DMS53 (cell line): ENCODE data around the gene TSPAN18.

Source experiments
- DNase-seq: peaks from one replicate; lab custom pipeline; 2025; lab: John Stamatoyannopoulos, UW

Gene TSPAN18

DNA sequence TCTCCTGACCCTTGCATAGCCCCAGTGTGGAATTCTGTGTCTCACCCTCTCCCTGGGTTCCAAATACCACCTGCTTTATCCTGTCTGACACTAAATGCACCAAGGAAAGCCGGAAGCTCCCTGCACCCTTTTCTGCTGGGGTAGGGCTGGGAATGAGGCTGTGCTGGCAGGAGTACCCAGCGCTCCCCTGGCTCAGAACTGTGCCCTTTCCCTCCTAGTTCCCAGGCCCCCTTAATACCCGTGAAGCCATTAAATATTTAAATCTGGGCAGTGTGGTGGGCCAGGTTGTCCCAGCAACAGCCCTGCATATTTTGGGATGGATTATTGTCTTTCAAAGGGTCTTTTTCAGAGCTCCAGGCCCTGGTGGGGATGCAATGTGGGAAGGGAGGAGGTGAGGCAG lies 160.9 kb downstream of the TSPAN18 start:
- no peak for DNase-seq

DNA sequence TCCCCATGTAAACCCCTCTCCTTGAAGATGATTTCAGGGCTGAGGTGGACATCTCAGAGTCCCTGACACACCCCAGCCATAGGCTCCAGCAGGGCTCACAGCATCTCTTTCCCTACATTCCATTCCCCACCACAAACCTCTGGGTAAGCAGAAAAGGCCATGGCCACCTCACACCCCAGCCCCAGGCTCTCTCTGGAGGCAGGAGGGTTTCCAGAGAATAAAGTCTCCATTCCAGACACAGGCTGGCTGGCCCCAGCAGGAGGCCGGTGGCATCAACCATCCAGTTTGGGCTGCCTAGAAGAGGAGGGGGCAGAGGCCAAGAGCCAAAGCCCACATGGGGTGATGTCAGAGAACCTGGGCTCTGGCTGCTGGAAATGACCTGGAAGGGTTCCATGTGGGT lies 162.5 kb downstream of the TSPAN18 start:
- no peak for DNase-seq

DNA sequence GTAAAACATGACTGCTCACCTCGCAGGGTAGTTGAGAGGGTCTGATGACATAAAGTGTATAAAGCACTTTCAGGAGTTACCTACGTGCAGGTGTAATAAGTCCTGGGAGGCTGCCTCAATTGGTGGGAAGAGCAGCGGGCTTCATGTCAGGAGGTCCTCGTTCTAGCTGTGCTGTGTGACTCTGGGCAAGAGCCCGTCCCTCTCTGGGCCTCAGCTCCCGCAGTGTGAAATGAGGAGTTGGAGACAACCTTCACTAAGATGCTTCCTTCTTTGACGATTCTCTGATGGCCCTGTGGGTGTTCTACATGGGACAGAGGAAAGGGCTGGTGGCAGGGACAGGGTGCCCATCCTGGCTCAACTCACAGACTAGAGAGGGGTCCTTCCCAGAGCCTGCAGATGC lies 166.1 kb downstream of the TSPAN18 start:
- DNase-seq: no peak

DNA sequence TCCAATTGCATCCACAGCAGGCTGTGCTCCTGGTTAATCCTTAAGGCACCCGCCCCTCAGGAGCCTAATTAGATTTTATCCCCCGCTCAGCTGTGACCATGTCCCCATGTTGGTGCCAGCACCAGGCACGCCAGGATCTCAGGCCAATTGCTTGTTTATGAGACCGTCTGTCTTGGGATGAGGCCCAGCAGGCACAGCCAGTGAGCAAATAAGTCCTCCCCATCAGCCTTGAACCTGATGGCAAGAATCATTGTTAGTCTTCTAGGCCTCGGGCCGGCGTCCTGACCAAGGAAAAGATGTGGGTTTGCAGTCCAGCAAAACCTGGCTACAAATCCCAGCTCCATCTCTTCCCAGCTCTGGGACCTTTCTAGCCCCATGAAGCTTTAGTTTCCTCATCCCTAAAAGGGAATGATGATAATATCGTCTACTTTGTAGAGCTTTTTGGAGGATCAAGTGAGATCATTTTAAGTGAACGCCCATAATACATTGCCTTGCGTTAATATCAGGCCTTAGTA lies 166.6 kb downstream of the TSPAN18 start:
- DNase-seq: no peak

DNA sequence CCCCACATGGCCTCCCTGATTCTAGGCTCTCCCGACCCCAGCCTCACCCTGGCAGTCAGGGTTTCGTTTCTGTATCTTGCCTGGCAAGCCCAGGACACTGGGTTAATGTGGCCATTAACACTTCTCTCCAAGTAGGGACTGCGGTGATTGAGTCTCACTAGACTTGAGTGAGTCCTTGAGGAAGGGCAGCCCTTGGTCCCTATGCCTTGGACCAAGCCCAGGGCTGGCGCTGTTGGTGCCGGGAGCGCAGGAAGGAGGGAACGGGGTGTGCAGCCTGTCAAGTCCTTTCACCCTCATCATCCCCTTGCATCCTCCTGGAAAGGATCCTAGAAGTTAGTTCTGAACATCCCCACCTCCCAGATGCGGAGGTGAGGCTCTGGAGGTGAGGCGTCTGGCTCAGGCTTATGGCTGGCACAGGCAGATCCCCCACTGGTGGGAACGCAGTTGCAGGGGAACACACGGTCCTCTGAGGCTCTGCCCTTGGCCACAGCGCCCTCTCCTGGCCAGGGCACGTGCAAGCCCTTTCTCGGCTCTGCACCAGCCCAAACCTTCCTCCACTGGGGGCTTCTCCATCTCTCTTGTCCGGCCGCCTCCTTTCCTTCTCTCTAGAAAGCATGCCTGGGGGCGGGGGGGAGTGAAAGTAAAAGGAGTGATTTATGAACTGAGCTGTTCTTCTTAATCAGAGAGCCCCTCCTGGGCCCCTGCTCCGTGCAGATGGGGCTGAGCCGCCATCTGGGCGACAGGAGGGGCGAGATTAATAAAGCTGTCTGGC lies 167.3 kb downstream of the TSPAN18 start:
- peak; percentile 77 for DNase-seq

DNA sequence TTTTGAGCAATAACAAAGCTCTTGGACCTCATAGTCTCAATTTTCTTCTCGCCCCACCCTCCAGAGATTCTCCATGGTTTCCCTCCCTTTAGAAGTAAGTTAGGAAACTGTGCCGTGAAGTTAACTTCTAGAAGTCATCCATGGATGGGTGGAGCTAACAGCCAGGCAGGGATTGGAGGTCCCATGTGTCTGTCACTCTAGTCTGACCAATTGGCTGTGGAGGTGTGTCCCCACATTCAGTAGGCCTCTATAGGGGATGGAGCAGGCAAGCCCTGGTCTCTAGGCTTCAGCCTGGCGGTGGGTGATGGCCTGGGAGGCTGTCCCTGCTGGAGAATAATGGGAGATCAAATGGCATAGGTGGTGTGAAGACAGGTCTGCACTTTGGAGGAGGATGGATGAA lies 173.2 kb downstream of the TSPAN18 start:
- peak; percentile 34 for DNase-seq

DNA sequence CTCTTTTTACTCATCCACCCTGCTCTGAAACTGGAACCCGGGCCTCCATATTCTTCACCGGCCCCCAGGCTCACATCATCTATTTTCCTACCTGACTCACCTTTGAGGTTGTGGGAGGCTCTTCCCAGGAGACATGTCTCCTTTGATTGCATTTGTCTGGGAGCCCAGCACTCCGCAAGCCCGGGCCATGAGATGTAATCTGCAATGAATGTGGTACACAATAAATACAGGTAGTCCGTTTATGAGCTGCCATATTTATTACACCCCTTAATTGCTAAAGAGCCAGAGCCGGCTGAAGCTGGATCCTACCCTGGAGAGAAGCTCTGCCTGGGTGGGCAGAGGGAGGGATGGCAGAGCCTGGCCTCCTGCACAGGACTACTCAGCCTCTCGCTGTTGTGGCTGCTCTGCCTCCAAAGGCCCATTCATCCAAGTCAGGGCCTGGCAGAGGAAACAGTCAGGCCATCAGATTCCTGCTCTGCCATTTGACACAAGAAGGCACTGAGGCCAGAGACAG lies 174.4 kb downstream of the TSPAN18 start:
- DNase-seq: no peak

DNA sequence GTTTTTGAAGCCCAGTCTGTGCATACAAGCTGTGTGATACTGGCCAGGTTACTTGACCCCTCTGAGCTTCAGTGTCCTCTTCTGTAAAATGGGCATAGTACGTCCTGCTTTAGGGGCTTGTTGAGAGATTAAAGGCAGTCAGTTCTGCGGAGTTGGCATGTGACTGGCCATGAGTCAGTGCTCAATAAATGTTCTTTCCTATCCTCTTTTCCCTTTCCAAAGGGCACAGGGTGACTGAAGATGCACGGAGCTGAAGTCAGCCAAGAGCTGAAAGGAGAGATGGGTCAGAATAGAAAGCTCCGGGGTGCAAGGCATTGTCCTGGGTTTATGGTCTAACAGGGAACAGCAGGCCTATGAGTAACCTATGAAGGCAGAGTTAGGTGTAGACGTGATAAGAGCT lies 175.0 kb downstream of the TSPAN18 start:
- no peak for DNase-seq

DNA sequence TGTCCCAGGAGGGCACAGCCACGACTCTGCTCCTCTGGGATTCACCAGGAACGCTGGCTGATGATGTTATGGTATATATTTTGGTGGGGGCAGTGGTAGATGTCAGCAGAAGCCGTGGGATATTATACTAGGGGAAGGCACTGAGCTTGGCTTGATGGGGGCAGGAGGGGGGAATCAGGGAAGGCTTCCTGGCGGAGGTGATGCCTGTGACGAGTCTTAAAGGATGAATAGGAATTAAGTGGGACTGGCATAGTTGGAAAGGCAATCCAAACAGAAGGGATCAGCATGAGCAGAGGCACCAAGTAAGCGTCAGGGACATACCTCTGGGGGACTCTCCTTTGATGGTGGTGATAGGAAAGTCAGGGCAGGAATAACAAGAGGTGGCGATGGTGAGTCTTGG lies 176.3 kb downstream of the TSPAN18 start:
- DNase-seq: no peak

DNA sequence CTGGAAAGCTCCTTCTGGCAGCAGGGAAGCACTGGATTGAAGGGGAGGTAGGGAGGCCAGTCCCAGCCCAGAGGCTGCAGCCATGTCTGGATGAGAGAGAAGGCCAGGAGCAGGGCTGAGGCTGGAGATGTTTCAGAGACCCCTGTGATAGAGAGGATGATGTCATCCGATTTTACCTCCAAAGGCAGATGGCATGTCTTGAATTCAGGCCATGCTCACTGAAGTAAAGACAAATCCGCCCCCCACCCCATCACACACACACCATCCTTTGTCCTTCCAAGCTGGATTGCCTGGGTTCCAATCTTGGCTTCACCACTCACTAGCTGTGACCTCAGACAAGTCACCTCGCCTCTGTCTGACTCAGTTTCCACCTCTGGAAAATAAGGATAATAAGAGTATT lies 176.8 kb downstream of the TSPAN18 start:
- DNase-seq: no peak

DNA sequence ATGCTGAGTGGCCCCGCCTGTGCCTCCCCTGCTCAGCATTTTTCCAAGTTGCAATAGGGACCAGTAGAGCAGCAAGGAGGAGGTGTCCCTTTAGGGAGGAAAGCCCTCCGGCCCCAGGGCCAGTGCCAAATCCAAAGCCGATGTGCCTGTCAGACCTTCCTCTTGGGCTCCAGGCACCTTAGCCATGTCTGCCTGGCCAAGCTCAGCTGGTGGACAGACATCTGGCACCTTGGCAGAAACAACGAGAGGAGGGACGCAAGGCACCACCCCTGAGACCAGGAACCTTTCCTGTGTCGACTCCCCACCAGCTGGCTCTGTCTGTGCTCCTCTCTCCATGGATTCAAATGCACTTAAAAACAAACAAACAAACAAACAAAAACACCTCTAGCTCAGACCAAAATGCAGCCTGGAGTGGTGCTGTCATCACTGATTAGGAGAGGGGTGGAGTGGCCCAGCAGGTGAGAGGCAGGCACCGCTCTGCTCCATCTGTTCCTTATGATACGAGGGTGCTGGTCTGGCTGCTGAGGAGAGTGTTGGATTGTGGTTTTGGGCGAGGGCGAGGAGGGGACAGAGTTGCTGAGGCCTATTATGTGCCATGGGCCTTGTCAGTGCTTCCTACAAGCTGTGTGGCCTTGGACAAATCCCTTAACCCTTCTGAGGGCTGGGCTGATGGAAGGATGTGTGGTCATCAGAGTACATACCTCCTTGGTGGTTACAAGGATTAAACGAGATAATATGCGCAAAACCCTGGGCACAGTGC lies 177.7 kb downstream of the TSPAN18 start:
- no peak for DNase-seq

DNA sequence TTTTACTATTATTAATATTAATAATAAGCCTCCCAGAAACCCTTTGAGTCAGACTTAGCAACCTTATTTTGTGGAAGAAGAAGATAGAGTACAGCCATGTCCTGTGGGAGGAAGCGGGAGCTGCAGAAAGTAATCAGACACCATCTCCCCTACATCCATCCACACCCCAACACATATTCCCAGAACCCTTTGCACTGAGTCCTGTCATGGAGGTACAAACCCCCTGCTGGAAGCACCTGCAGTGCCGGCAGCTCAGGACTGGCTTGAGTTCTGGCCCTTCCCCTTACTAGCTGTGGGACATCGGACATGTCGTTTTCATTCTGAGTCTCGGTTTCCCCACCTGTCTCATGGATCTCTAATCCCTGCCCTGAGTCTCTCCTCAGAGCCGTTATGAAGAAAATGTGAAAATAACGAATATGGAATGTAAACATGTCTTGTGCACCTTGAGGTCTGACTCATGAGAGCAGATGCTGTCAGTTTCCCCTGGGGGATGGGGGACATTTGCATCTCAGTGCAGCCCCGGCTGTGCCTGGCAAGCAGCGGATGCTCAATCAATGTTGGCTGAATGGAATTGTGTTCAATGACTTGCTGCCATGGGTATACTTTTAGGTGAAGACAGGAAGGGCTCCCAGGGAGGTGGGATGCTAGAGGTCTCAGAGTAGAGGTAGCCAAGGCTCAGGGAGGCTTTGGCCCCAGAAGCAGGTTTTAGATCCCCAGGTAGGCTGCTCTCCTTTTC lies 178.5 kb downstream of the TSPAN18 start:
- no peak for DNase-seq

DNA sequence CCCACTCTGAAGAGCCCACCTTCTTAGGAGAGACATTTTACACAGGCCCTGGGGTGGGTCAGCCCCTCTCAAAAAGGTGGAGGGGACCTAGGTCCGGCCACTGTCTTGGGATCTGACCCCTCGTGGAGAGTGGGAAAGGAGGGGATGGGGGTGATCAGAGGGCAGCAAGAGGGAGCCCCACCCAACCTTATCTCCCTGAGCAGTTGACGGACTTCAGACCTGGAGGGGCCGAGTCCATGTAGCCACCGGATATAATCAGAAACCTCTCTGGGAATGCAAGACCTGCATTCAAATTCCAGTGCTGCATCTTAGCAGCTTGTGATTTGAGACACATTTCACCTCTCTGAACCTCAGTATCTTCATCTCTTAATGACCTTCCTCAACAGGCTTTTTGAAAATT lies 179.9 kb downstream of the TSPAN18 start:
- no peak for DNase-seq

DNA sequence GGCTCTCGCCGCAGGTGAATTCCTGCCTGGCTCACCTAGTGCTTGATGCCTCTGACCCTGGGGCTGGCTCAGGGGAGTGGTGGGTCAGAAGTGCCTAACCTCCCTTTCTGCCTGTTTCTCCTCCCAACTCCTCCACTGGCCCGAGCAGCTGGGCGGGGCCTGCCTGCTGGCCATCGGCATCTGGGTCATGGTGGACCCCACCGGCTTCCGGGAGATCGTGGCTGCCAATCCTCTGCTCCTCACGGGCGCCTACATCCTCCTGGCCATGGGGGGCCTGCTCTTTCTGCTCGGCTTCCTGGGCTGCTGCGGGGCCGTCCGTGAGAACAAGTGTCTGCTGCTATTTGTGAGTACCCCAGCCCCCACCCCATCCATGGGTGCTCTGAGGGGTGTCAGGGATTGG lies 182.8 kb downstream of the TSPAN18 start:
- DNase-seq: no peak

DNA sequence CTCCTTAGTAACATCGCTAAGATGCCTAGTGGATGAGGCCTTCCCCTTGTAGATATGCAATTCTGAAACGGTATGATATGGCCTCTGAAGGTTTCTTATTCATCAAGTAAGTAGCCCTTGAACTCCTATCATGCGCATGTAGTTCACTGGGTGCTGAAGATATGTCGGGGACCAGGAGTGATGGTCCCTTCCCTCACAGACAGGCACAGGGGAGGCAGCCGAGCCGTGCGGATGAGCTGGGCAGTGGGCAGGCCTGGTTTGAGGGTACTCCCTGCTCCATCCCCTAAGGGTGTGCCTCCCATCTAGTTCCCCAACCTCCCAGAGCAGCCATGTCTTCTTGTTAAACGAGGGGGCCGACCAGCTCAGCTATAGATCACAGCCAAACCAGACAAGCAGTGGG lies 183.8 kb downstream of the TSPAN18 start:
- DNase-seq: no peak

DNA sequence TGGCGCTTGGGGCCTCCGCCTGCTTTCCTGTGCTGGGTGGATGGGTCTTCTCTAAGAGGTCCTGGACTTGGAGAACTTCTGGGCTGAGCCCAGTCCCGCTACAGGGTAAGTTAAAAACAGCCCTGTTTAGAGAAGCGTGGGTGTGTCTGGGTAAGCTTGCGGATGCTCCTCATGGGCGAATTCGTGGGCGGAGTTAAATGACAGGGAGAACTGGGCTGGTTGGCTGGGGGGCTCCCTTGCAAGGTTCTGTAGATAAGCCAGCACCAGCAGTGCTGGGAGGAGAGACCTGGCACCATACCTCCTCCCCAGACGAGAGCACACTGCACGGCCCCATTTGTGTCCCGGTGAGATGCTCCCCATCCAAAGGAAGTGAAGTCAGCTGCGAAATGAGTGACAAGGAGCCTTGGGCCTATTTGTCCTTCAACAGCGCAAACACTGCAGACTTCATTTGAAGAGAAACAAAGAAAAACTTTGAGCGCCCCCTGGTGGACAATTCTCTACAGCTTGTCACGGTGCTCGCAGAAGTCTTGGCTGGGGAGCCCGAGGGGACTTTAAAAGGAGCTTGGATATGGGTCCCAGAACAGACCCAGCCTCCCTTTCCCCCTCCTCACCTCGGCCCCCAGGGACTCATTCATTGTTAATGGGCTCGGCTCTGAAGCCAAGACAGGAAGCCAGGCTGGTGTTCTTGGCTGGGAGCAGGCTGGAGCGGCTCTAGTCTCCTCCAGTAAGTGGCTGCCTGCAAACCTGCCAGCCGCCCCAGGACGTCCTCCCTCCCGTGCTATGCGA lies 184.5 kb downstream of the TSPAN18 start:
- DNase-seq: peak; percentile 86

DNA sequence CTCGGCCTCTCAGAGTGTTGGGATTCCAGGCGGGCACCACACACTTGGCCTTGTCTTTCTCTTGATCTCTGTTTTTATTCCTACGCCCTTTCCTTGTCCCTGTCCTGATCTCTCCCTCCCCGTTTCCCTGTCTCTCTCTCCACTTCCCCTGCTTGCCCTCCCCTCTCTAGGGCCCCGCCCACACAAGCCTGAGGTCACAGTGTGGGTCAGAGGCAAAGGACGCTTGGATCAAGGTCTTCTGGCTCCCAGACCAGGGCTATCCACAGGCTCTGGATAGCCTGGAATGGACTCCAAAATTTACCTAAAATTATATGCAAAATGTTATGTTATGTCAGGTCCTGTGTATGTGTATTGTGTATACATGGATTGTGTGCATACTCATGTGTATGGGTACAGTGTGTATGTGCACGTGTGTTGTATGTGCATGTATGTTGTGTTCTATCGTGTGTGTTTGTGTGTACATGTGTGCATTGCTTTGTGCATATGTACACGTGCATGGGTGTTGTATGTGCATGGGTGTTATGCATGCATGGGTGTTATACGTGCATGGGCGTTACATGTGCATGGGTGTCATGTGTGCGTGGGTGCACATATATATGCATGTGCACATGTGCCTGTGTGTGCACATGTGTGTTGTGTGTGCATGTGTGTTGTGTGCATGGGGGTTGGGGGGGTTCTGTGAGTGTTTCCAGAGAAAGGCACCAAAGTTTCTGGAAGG lies 185.7 kb downstream of the TSPAN18 start:
- no peak for DNase-seq

DNA sequence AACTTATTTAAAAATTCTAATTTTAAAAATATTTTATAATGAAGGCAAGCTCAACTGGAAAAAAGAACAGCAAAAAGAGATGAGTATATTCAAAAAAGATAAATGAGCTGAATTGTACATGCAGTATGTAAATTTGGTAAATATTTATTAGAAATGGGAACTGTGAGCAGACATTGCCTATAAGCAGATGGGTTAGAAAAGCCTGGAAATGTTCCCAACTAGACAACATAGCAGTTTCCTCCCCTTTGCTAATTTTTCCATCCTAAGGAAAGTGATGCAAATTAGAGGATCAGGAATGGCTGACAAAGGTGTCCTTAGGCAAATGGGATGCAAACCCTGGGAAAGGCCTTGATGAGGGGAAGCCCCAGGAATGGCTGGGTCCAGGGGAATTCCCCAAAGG lies 186.7 kb downstream of the TSPAN18 start:
- no peak for DNase-seq

DNA sequence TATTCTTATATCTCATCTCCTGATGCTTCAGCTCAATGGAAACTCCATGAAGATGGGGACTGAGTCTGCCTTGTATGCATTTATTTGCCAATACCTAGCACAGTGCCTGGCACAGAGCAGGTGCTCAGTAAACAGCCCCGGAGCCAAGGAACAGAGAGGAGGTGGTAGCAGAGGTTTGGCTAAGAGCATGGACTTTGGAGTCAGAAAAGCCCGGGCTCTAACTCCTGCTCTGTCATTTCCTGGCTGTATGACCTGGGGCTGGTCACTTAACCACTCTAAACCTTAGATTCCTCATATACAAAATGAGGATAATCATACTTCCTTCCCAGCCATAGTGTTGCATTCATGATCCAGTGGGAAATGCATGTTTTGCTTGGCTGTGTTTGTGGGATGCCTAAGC lies 187.3 kb downstream of the TSPAN18 start:
- DNase-seq: no peak

DNA sequence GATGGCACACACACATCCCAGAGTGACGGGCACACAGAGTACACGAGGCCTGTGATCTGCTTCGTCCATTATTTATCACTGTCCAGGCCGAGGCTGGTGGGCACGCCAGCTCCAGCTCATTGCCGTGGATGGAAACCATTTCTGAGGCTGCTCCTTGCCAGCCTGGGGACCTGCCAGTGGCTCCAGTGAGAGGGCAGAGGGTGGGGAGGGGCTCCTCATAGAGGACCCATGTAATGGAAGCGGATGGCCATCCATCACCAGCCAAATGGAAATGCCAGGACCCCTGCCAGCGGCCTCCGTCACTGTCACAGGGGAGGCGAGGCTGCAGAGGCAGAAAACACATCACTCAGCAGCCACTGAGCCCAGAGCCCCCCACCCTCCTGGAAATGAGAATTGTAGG lies 188.2 kb downstream of the TSPAN18 start:
- no peak for DNase-seq

DNA sequence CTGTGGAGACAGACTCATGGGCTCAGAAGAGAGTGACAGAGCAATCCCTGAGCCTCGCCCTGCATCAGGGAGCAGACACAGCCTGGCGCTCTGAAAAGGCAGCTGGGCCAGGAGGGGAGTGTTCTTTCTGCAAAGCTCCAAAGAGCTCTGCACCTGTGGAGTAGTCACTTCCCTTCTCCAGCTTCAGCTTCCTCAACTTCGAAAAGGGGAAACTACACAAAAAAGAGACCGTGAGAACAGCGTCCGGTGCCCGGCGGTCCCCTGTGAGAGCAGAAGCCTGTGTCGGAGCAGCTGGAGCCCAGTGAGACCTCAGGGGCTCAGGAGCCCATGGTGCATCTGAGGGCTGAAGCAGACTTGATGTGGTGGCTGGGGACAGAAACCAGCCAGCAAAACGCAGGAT lies 188.9 kb downstream of the TSPAN18 start:
- no peak for DNase-seq
